Activated T-cell treated with anti-CD3 and anti-CD28 coated beads, Interleukin-2, amount 50 U/mL, for 48 hours (primary cell): ENCODE results near the gene UTS2R.
"Not testable (repeated sequence)": the region's sequence is repeated elsewhere in the genome, so short reads cannot be mapped to it uniquely, and the experiment has no call there.

ENCODE experiments used
- DNase-seq, 2 experiments: peaks; one replicate each; pipeline ENCODE4 v3.0.0-alpha.2; 2020

Gene UTS2R

GRCh38 chr17:82376042-82376730, 4.6 kb downstream of the UTS2R start:
- no peak for DNase-seq

GRCh38 chr17:82377294-82377693, 5.7 kb downstream of the UTS2R start:
- not testable (repeated sequence) for DNase-seq

DNA sequence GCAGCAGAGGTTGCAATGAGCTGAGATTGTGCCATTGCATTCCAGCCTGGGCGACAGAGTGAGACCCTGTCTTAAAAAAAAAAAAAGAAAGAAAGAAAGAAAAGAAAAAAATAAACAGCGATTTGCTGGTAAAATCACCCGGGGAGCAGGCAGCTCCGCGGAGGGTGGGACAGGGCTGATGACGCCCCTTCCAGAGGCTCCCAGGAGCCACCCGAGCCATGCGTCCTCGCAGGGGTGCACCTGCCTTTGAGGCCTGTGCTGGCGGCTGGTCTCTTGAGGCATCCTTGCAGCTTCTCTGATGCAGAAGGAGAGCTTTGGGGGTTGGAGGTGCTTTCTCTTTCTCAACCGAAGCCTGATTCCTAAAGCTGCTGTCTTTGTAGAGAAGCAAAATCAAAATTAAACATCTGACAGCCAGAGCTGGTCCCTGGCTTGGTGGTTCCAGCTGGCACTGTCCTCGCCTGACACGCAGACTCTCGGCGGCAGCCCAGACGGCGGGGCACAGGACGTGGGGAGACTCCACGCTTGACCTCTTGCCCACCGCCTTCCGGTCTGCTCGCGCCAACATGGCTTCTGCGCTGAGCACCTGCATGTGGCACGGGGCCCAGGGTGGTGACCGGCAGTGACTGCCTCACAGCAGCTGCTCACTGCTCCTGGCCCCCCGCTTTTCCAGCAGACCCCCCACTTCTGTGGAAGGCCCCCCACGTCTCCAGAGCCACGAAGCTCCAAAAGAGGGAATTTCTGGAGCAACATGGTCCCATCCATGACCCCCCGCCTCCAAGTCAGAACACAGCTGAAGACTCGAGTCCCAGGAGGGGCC, 6.6 kb downstream of the UTS2R start:
- no peak for DNase-seq

- no peak for DNase-seq
Observed at GRCh38 chr17:82378741-82379021, 7.1 kb downstream of the UTS2R start.

DNA sequence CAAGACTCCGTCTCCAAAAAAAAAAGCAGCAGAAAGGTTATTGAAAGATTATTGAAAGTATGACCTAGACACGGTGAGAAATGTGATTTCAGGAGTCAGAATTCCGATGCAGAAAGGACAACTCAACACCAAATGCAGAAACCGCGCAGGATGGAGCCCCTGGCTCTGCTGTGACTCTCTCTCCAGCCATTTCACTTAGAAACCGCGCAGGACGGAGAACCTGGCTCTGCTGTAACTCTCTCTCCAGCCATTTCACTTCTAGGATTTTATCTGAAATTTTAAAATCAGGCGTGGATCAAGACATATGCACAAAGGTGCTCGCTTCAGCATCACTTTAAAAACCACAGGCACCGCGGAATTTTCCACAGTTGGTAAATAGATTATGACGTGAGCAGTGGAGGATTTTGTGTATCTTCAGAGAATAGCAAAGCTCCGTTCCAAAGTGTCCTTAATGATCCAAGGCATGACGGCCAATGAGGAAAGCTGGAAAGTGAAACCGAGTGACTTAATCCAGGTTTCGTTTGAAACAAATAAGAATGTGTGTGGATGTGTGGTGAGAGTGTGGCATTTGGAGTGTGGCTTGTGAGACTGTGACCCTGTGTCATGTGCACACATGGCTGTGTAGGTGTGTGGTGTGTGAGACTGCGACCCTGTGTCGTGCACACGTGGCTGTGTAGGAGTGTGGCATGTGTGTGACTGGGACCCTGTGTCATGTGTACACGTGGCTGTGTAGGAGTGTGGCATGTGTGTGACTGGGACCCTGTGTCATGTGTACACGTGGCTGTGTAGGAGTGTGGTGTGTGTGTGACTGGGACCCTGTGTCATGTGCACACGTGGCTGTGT, 9.5 kb downstream of the UTS2R start:
- no peak for DNase-seq

GRCh38 chr17:82381703-82382009, 10.1 kb downstream of the UTS2R start:
- not testable (repeated sequence) for DNase-seq

GRCh38 chr17:82382220-82382932, 10.8 kb downstream of the UTS2R start:
- not testable (repeated sequence) for DNase-seq

DNA sequence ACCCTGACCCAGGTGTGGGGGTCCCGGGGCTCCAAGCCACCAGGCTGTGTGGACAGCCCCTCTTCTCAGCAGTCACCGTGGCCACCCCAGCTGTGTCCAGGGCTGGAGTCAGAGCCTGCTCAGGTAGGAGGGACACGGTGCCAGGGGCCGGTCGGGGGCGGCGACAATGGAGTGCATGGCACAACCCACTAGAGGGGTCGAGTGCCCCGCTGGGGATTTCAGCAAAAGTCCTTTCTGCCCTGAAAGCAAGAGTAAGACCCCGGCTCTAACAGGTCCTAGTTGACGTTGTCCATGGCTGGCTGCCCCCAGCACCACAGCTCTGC, 11.3 kb downstream of the UTS2R start:
- no peak for DNase-seq

DNA sequence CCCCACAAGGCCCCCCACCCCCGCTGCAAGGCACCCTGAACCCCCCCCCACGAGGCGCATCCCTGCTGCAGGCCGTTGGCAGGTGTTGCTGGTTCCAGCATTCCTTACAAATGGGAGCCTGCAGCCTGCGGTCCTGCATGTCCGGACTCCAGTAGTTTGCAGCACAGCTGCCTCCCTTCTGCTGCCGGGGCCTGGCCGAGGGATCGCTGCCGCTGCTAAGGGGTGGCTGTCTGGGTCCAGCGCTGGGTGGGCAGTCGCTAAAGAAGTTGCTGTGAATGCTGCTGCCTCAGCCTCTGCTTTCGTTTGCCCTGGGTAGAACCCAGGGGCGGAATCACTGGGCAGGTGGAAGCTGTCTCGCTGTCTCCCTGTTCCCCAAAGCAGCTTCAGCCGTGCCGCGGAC, 11.8 kb downstream of the UTS2R start:
- no peak for DNase-seq

DNA sequence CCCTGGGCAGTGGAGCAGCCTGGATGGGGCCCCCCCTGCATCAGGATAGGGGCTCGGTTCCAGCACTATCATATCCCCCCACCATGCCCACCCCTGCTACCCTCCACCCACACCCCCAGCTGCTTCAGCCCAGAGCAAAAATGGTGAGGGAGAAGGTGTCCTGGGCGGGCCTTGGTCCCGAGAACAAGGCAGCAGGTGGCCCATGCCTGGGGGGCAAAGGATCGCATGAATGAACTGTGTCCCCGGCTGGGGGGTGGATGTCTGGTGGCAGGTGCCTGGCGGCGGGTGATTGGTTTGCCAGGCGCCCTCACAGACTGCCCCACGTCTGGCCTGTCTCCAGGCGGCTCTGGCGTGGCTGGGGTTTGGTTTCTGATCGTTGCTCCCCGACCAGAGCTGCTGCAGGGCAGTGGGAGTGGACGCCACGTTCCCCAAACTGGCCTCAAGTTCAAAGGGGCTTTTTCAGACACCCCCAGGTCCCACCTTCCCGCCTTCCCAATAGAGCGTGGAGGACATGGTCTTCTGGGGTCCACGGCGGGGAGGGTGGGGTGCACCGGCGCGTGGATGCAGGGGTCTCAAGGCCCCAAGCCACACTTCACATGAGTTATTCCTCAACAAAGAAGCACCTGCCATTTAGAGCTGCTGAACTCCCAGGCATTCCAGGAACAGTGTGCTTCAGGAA, 12.6 kb downstream of the UTS2R start:
- no peak for DNase-seq

DNA sequence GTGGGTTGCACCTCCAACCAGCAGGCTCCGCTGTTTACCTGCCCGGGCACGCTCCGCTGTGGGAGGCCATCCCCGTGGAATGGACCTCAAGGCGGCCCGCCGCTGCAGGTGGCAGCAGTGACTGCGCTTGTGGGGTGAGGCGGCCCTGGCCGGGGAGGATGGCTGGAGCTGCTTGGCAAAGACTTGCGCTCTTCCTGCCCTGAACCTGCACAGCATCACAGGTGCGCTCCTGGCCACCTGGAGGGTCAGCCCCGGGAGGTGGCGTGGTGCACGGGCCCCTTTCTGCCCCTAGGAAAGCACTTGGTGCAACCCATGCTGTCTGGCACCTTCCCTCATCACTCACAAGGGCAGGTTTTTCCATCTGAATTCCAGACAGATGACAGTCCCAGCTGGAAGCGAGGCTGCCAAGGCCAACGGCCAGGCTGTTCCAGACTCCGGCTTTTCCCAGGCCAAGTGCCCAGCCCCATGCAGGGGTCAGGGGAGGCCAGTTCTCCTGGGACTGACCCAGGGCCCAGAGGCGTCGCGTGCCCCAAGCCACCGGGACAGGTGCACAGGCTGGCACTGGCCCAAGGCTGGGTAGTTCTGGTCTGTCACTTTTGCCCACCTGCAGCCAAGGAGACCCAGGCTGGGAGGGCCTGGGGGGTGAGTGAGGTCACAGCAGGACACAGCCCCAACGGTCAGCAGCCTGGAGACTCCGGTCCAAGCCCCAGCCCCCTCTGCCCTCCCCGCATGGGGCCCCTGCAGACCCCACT, 13.3 kb downstream of the UTS2R start:
- no peak for DNase-seq

DNA sequence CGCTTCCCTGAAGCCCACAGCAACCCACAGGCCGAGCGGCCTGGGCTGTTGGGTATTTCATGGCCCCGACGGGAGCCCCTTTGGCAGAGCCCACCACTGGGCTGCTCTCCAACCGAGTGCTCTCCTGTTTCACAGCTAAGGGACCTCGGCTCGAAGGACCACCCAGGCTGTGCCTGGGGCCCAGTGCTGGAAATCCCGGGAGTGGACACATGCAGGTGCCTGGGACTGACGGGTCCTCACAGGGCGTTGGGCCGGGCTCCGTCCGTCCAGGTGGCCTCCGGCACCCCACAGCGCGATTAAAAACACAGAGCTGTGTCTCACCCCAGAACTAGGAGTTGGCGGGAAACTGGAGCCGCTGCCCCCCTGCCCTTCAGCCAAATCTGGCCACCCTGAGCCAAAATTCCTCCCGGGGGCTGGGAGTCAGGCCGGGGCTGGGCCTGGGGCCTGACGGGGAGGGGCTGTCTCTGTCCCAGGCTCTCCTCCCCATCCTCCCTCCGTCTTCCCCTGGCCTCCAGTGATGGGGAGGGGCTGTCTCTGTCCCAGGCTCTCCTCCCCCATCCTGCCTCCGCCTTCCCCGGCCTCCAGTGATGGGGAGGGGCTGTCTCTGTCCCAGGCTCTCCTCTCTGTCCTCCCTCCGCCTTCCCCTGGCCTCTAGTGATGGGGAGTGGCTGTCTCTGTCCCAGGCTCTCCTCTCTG, 14.1 kb downstream of the UTS2R start:
- DNase-seq: no peak

DNA sequence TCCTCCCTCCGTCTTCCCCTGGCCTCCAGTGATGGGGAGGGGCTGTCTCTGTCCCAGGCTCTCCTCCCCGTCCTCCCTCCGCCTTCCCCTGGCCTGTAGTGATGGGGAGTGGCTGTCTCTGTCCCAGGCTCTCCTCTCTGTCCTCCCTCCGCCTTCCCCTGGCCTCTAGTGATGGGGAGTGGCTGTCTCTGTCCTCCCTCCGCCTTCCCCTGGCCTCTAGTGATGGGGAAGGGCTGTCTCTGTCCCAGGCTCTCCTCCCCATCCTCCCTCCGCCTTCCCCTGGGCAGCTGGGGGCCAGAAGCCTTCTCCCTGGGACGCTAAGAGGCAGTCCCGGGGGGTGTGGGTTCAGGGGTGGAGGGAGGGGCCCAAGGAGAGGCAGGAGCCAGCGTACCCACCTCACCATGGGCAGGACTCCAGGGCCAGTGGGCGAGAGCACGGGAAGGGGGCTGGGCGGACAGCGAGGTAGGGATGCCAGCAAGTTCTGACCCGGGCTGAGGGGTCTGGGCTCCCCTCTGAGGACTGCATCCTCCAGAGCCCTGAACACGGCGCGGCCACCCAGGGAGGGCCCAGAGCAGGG, 14.8 kb downstream of the UTS2R start:
- DNase-seq: no peak

- DNase-seq: no peak
Observed at GRCh38 chr17:82386881-82387704, 15.5 kb downstream of the UTS2R start.

DNA sequence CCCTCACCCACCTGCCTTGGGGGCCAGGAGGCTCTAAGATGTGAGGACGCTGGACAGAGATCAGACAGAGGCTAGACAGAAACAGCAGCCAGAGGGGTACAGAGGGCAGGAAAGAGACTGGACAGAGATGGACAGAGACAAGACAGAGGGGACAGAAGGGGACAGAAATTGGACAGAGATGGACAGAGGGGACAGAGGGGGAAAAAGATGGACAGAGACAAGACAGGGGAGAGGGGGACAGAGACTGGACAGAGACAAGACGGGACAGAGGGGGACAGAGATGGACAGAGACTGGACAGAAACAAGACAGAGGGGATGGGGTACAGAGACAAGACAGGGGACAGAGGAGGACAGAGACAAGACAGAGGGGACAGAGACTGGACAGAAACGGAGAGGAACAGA, 16.1 kb downstream of the UTS2R start:
- no peak for DNase-seq

DNA sequence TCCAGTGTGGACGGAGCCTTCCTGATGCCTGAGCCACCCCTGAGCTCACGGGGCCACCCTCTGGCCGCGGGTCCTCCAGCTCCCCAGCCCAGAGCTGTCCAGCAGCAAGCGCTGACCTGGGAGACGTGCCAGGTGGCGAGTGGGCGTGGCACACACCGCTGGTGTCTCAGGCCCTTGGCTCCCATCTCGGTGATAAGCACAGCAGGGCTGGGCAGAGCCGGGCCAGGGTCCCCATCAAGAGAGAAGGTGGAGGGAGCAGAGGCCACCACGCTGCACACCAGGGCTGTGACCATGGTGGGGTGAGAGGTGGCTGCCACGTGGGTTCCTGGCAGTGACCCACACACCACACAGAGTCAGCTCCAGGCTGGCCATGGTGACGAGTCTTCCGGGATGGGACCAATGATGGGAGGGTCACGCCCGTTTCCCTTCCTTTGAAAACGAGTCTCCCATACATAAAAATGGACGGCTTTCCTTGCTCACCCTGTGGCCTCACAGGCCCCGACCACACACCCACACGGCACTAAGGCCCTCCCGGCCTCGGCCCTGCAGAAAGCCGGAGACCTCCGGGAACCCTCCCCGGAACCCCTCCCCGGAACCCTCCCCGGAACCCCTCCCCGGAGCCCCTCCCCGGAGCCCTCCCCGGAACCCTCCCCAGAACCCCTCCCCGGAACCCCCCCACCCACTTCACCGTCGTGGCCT, 16.8 kb downstream of the UTS2R start:
- DNase-seq: no peak

GRCh38 chr17:82388922-82389283, 17.3 kb downstream of the UTS2R start:
- DNase-seq: no peak

GRCh38 chr17:82389379-82389778, 17.8 kb downstream of the UTS2R start:
- no peak for DNase-seq

DNA sequence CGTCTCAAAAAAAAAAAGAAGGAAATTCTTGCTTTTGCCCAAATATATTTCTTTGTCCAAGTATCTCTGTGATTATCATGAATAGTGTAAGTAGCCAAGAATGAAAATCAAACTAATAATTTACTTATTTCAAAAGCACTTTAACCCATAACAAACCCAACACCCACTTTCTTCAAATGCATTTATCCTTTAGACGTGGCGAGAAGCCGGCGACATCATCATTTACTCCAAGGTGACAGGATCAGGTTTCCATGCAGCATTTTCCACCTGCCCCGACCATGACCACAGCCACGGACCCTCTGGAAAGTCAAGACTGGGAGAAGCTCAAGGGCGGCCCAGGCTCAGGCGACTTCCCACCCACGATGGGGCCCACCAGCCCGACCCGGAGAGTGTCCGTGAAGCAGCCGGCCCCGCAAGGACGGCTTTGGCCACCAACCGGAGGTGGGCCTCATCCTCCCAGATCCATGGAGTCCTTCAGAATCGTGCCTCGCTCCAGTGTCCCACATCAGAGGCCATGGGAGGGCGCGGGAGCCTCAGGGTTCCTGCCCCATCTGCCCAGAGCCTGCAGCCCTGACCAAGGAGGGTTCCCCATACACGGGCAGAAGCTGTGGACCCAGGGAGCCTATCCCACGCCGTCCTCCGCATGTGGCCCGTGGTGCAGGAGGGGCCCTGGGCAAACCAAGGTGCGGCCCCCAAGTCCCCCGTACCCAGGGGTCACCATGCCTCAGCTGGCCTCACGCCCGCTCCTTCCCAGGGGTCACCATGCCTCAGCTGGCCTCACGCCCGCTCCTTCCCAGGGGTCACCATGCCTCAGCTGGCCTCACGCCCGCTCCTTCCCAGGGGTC, 18.7 kb downstream of the UTS2R start:
- DNase-seq: no peak
